Osteocyte (in vitro differentiated cells): Measurements from ENCODE around the gene PSME1. TPM values are rescaled to one million over a fixed set of nuclear protein-coding genes. Genes with fewer than 3 reads are reported as not detected.

Experiments
- DNase-seq: peaks from one replicate; pipeline ENCODE4 v3.0.0; 2021; ENCODE audit warnings: mixed read lengths; ENCODE audit not compliant: unreplicated experiment; ENCODE audit errors: extremely low spot score
- H3K27ac Mint-ChIP-seq: one replicate; pipeline ENCODE4 v1.8.0; 2021; ENCODE audit warnings: mild to moderate bottlenecking, mixed read lengths; ENCODE audit not compliant: unreplicated experiment
- H3K27me3 Mint-ChIP-seq: one replicate; pipeline ENCODE4 v1.8.0; 2021; ENCODE audit warnings: mixed read lengths; ENCODE audit not compliant: unreplicated experiment
- H3K36me3 Mint-ChIP-seq: one replicate; pipeline ENCODE4 v1.8.0; 2021; ENCODE audit warnings: mixed read lengths; ENCODE audit not compliant: unreplicated experiment
- H3K4me1 Mint-ChIP-seq: one replicate; pipeline ENCODE4 v1.8.0; 2021; ENCODE audit warnings: mixed read lengths; ENCODE audit not compliant: unreplicated experiment
- H3K4me3 Mint-ChIP-seq: one replicate; pipeline ENCODE4 v1.8.0; 2021; ENCODE audit warnings: mild to moderate bottlenecking, moderate library complexity, mixed read lengths; ENCODE audit not compliant: unreplicated experiment
- H3K9me3 Mint-ChIP-seq: one replicate; pipeline ENCODE4 v1.8.0; 2021; ENCODE audit warnings: mixed read lengths; ENCODE audit not compliant: unreplicated experiment
- total RNA-seq: library from RNA; stranded (reverse); gene quantifications from 2 replicates; pipeline ENCODE4 v1.2.1, GENCODE V29; 2021
- TF ChIP-seq, protein P1 (sequence below): fragments of 200-600 bp; sonication (generic); IDR thresholded peaks from 2 replicates; pipeline ENCODE4 v1.5.0; 2021; ENCODE audit warnings: antibody characterized with exemption, mild to moderate bottlenecking, moderate library complexity

The PSME1 gene
- total RNA-seq, 1 donor from 2014 or later = 156 TPM

DNA sequence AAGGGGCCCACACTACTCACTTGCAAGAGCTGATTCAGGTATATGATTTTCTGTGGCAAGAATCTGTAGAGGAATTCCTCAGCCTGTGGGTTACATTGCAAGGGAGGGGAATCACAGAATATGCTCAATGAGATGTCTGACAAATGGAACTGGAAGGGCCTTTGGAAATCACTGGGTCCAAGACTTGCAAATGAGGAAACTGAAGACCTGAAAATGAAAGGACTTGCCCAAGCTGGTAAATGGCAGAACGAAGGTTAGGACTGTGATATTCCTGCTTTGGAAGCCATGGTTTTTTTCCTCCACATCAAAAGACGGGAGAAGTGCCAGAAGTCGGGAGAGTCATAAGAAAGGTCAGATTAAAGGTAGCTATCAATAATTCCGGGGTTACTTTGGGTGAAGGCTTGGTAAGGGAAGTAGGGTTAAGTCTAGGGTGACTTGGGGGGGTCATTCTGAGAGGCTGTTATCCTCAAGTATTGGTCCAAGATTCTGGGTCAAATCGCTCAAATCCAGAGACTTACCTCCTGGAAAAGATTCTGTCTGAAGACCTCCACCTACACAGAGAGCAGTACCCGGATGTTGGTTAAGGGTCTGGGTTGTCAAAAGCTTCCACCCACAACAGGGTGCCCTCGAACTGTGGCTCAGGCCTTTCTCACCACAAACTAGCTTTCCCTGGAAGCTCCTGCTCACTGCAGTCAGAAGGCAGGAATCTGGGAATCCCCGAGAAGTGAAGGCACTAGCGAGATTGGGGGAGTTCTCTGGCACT is 9.9 kb downstream of the PSME1 start:
- Mint-ChIP-seq H3K27ac (peak overlapping the region; percentile 99), H3K4me3 (peak overlapping the region; percentile 99), H3K9me3 (no peaks in the 10 kb centered on the region), H3K36me3 (peaks cover 15% of the 10 kb centered on the region), H3K4me1 (peaks cover 30% of the 10 kb centered on the region), H3K27me3 (no peaks in the 10 kb centered on the region)
- DNase-seq = no peak
- TF ChIP-seq, protein P1, sequence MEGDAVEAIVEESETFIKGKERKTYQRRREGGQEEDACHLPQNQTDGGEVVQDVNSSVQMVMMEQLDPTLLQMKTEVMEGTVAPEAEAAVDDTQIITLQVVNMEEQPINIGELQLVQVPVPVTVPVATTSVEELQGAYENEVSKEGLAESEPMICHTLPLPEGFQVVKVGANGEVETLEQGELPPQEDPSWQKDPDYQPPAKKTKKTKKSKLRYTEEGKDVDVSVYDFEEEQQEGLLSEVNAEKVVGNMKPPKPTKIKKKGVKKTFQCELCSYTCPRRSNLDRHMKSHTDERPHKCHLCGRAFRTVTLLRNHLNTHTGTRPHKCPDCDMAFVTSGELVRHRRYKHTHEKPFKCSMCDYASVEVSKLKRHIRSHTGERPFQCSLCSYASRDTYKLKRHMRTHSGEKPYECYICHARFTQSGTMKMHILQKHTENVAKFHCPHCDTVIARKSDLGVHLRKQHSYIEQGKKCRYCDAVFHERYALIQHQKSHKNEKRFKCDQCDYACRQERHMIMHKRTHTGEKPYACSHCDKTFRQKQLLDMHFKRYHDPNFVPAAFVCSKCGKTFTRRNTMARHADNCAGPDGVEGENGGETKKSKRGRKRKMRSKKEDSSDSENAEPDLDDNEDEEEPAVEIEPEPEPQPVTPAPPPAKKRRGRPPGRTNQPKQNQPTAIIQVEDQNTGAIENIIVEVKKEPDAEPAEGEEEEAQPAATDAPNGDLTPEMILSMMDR = no peak

GRCh38 chr14:24146453-24146977 is 10.5 kb downstream of the PSME1 start, which contains the start of gene PSME2:
PSME2 (minus strand) TSS chr14:24146610; CDS start chr14:24146581, 29 bp downstream.
- TF ChIP-seq, protein P1 = no peak
- Mint-ChIP-seq H3K4me3 (peak within 1 kb of the TSS; percentile 99), H3K27me3 (no peaks in the 10 kb centered on the region), H3K27ac (peak within 1 kb of the TSS; percentile 99), H3K36me3 (peaks cover 18% of the 10 kb centered on the region), H3K4me1 (peaks cover 30% of the 10 kb centered on the region), H3K9me3 (no peaks in the 10 kb centered on the region)
- peak; percentile 99 for DNase-seq

- H3K27me3 Mint-ChIP-seq = no peaks in the 10 kb centered on the region
- peaks cover 21% of the 10 kb centered on the region for H3K36me3 Mint-ChIP-seq
- TF ChIP-seq, protein P1 = no peak
These were observed 11.2 kb downstream of the PSME1 start, which contains the start of gene RNF31 for GRCh38 chr14:24146978-24147760. RNF31 (plus strand) TSS chr14:24147498; CDS start chr14:24147699, 201 bp downstream.

GRCh38 chr14:24147761-24148428 is 11.9 kb downstream of the PSME1 start:
- H3K4me1 Mint-ChIP-seq = peaks cover 24% of the 10 kb centered on the region
- TF ChIP-seq, protein P1 = no peak

More at GRCh38 chr14:24146978-24147760, 11.2 kb downstream of the PSME1 start, which contains the start of gene RNF31:
- Mint-ChIP-seq H3K9me3 (no peaks in the 10 kb centered on the region), H3K27ac (peak within 1 kb of the TSS; percentile 99), H3K4me3 (peak within 1 kb of the TSS; percentile 99), H3K4me1 (peaks cover 27% of the 10 kb centered on the region)
- peak; percentile 98 for DNase-seq

More at GRCh38 chr14:24147761-24148428, 11.9 kb downstream of the PSME1 start:
- H3K27ac Mint-ChIP-seq = no peak overlapping the region
- H3K9me3 Mint-ChIP-seq = no peaks in the 10 kb centered on the region
- H3K4me3 Mint-ChIP-seq = peak overlapping the region; percentile 99
- H3K27me3 Mint-ChIP-seq = no peaks in the 10 kb centered on the region
- no peak for DNase-seq
- H3K36me3 Mint-ChIP-seq = peaks cover 21% of the 10 kb centered on the region
